ENCODE results near the gene SRSF4. TPM values are rescaled to one million over a fixed set of nuclear protein-coding genes. Genes with fewer than 3 reads are reported as not detected.
"Not testable (repeated sequence)": the region's sequence is repeated elsewhere in the genome, so short reads cannot be mapped to it uniquely, and the experiment has no call there.

The SRSF4 gene
- total RNA-seq, 1 donor from 2014 or later = 49.7 TPM

- FAIRE-seq = no peak
- DNase-seq (ENCODE audit: low spot score in 2 of 2) = no peak
Measured at GRCh38 chr1:29126198-29126597, 55.5 kb downstream of the SRSF4 start.

- no peak for FAIRE-seq
- no peak for DNase-seq (ENCODE audit: low spot score in 2 of 2)
Measured at GRCh38 chr1:29125788-29126187, 55.9 kb downstream of the SRSF4 start.

GRCh38 chr1:29125237-29125641, 56.5 kb downstream of the SRSF4 start:
- FAIRE-seq = no peak
- no peak for DNase-seq (ENCODE audit: low spot score in 2 of 2)

- DNase-seq (ENCODE audit: low spot score in 2 of 2) (peak; percentile 72 to 83), FAIRE-seq (no peak)
Measured at GRCh38 chr1:29124366-29125236, 57.1 kb downstream of the SRSF4 start.

- FAIRE-seq (no peak), DNase-seq (ENCODE audit: low spot score in 2 of 2) (no peak)
Measured at GRCh38 chr1:29123887-29124365, 57.8 kb downstream of the SRSF4 start, which contains the start of gene TMEM200B. Gene TMEM200B, minus strand, starts transcription at chr1:29123903. Its CDS starts 2,075 bp downstream, at chr1:29121828.

- no peak for FAIRE-seq
- no peak for DNase-seq (ENCODE audit: low spot score in 2 of 2)
Measured at GRCh38 chr1:29123053-29123886, 58.4 kb downstream of the SRSF4 start.

- no peak for FAIRE-seq
- DNase-seq (ENCODE audit: low spot score in 2 of 2) = peak in 1 of 2 donors; percentile 67
Measured at GRCh38 chr1:29122682-29123052, 59.0 kb downstream of the SRSF4 start.

- peak in 1 of 2 donors; percentile 63 for DNase-seq (ENCODE audit: low spot score in 2 of 2)
Measured at GRCh38 chr1:29121936-29122681, 59.6 kb downstream of the SRSF4 start.

GRCh38 chr1:29121516-29121935, 60.2 kb downstream of the SRSF4 start:
- DNase-seq (ENCODE audit: low spot score in 2 of 2) (no peak), FAIRE-seq (no peak)

More at GRCh38 chr1:29121936-29122681, 59.6 kb downstream of the SRSF4 start:
- no peak for FAIRE-seq

GRCh38 chr1:29120947-29121485, 60.7 kb downstream of the SRSF4 start:
- FAIRE-seq (no peak), DNase-seq (ENCODE audit: low spot score in 2 of 2) (no peak)

GRCh38 chr1:29120367-29120766, 61.3 kb downstream of the SRSF4 start:
- DNase-seq (ENCODE audit: low spot score in 2 of 2) (no peak), FAIRE-seq (no peak)

- no peak for FAIRE-seq
- no peak for DNase-seq (ENCODE audit: low spot score in 2 of 2)
Measured at GRCh38 chr1:29119121-29119929, 62.4 kb downstream of the SRSF4 start.

- FAIRE-seq = no peak
- no peak for DNase-seq (ENCODE audit: low spot score in 2 of 2)
Measured at GRCh38 chr1:29117381-29117780, 64.3 kb downstream of the SRSF4 start.

- DNase-seq (ENCODE audit: low spot score in 2 of 2) = no peak
- no peak for FAIRE-seq
Measured at GRCh38 chr1:29114654-29115053, 67.0 kb downstream of the SRSF4 start.

- FAIRE-seq (no peak), DNase-seq (ENCODE audit: low spot score in 2 of 2) (no peak)
Measured at GRCh38 chr1:29113413-29114117, 68.1 kb downstream of the SRSF4 start.

- FAIRE-seq (no peak), DNase-seq (ENCODE audit: low spot score in 2 of 2) (no peak)
Measured at GRCh38 chr1:29112705-29113412, 68.8 kb downstream of the SRSF4 start.

- not testable (repeated sequence) for FAIRE-seq; DNase-seq (ENCODE audit: low spot score in 2 of 2)
Measured at GRCh38 chr1:29108041-29108440, 73.7 kb downstream of the SRSF4 start.

GRCh38 chr1:29105822-29106221, 75.9 kb downstream of the SRSF4 start:
- DNase-seq (ENCODE audit: low spot score in 2 of 2) = no peak
- FAIRE-seq = no peak

All from frontal cortex (tissue), 4 donors.